GM12878 (cell line): ENCODE results near the gene PDZD2. TPM values are rescaled to one million over a fixed set of nuclear protein-coding genes. Genes with fewer than 3 reads are reported as not detected.

Source experiments
- ATF3 ChIP-seq: IDR thresholded peaks from 2 replicates; pipeline ENCODE4 v1.6.1; 2011; ENCODE audit warnings: low read depth, mild to moderate bottlenecking, low read length, moderate library complexity, borderline replicate concordance; ENCODE audit errors: extremely low read depth
- BCL11A ChIP-seq: IDR thresholded peaks from 2 replicates; pipeline ENCODE4 v1.6.1; 2011; ENCODE audit warnings: low read depth, low read length
- CBX5 ChIP-seq: sonication (generic); IDR thresholded peaks from 2 replicates; pipeline ENCODE4 v1.6.1; 2016; ENCODE audit warnings: low read depth, moderate library complexity, mild to moderate bottlenecking, inconsistent platforms
- CEBPB ChIP-seq, 2 experiments: fragments of 150-350 bp in 1 of 2; IDR thresholded peaks; 2 replicates each; pipeline ENCODE4 v1.6.1; 2012 to 2014; ENCODE audit warnings: low read depth in 2 of 2, low read length in 2 of 2, borderline replicate concordance in 1 of 2, inconsistent platforms in 1 of 2
- CHD2 ChIP-seq: IDR thresholded peaks from 2 replicates; pipeline ENCODE4 v1.6.1; 2011; ENCODE audit warnings: low read depth, low read length, improper control_type of control experiment, borderline replicate concordance
- CHD4 ChIP-seq: fragments of 200-600 bp; sonication (generic); IDR thresholded peaks from 2 replicates; pipeline ENCODE4 v1.6.1; 2016; ENCODE audit warnings: mild to moderate bottlenecking
- ESRRA ChIP-seq: IDR thresholded peaks from 2 replicates; pipeline ENCODE4 v1.6.1; 2012; ENCODE audit warnings: mild to moderate bottlenecking, low read length, improper control_type of control experiment
- EZH2 ChIP-seq: IDR thresholded peaks from 2 replicates; pipeline ENCODE4 v1.6.1; 2012; ENCODE audit warnings: low read depth, mild to moderate bottlenecking, control low read depth, inconsistent platforms, low read length, borderline replicate concordance; ENCODE audit not compliant: control insufficient read depth
- FOS ChIP-seq: IDR thresholded peaks from 3 replicates; pipeline ENCODE4 v1.6.1; 2011; ENCODE audit warnings: borderline replicate concordance; ENCODE audit not compliant: insufficient read length; ENCODE audit errors: extremely low read depth
- HSF1 ChIP-seq: fragments of 150-350 bp; IDR thresholded peaks from 2 replicates; pipeline ENCODE4 v1.6.1; 2014; ENCODE audit warnings: mild to moderate bottlenecking, low read depth, low read length
- JUND ChIP-seq: IDR thresholded peaks from 2 replicates; pipeline ENCODE4 v1.6.1; 2012; ENCODE audit warnings: low read depth, mild to moderate bottlenecking, low read length, improper control_type of control experiment, moderate library complexity
- KDM1A ChIP-seq: fragments of 200-600 bp; sonication (generic); IDR thresholded peaks from 2 replicates; pipeline ENCODE4 v1.6.1; 2016; ENCODE audit warnings: borderline replicate concordance
- MLLT1 ChIP-seq: fragments of 450-650 bp; IDR thresholded peaks from 2 replicates; pipeline ENCODE4 v1.6.1; 2016; ENCODE audit warnings: mild to moderate bottlenecking
- NFIC ChIP-seq: IDR thresholded peaks from 2 replicates; pipeline ENCODE4 v1.6.1; 2012; ENCODE audit warnings: low read depth, mild to moderate bottlenecking, inconsistent platforms, low read length, moderate library complexity
- PKNOX1 ChIP-seq: fragments of 450-650 bp; IDR thresholded peaks from 2 replicates; pipeline ENCODE4 v1.6.1; 2016; ENCODE audit warnings: mild to moderate bottlenecking
- SIN3A ChIP-seq: IDR thresholded peaks from 2 replicates; pipeline ENCODE4 v1.6.1; 2012; ENCODE audit warnings: low read depth, low read length, improper control_type of control experiment
- SMAD5 ChIP-seq: IDR thresholded peaks from 2 replicates; pipeline ENCODE4 v1.6.1; 2016; ENCODE audit warnings: antibody characterized with exemption, low read depth
- SP1 ChIP-seq: IDR thresholded peaks from one replicate; pipeline ENCODE4 v1.6.1; 2011; ENCODE audit warnings: low read depth, low read length
- STAT3 ChIP-seq: IDR thresholded peaks from 2 replicates; pipeline ENCODE4 v1.6.1; 2011; ENCODE audit warnings: low read depth, low read length, improper control_type of control experiment
- SUPT20H ChIP-seq: IDR thresholded peaks from 2 replicates; pipeline ENCODE4 v1.6.1; 2011; ENCODE audit warnings: low read depth, mild to moderate bottlenecking, low read length, moderate library complexity, borderline replicate concordance; ENCODE audit not compliant: control insufficient read depth
- TCF7 ChIP-seq: IDR thresholded peaks from 2 replicates; pipeline ENCODE4 v1.6.1; 2014; ENCODE audit warnings: antibody characterized with exemption, borderline replicate concordance
- ZBTB4 ChIP-seq: fragments of 450-650 bp; formaldehyde crosslinking; IDR thresholded peaks from 2 replicates; pipeline ENCODE4 v1.4.0; 2022; ENCODE audit warnings: mild to moderate bottlenecking, moderate library complexity
- polyA plus RNA-seq, 11 experiments: library from polyadenylated mRNA; depleted of rRNA in 4 of 11; unstranded in 6 of 11; stranded (reverse) in 5 of 11; fragments of >200 nt; fragmentation: Nextera tagmentation in 4 of 11; fragmentation: Illumina TruSeq in 1 of 11; extraction: Ambion mirVana in 4 of 11; extraction: Trizol in 1 of 11; gene quantifications; 1 replicate in 1 of 11; 2 replicates in 10 of 11; pipeline versions ENCODE4 v1.2.1 to v1.2.3, GENCODE V29; 2011 to 2016; ENCODE audit warnings: inconsistent platforms in 2 of 11, missing spikeins in 2 of 11, low read depth in 1 of 11
- total RNA-seq, 4 experiments: library from RNA; depleted of rRNA in 3 of 4; stranded (reverse); fragments of >200 nt in 3 of 4; fragmentation: Illumina TruSeq in 1 of 4; extraction: Trizol in 1 of 4; gene quantifications; 2 replicates each; pipeline versions ENCODE4 v1.2.1 to v1.2.3, GENCODE V29; 2013 to 2021
- TF ChIP-seq, protein P1 (sequence below): IDR thresholded peaks from 2 replicates; pipeline ENCODE4 v1.6.1; 2012; ENCODE audit warnings: low read depth, low read length, improper control_type of control experiment

PDZD2 gene
- total and polyA plus RNA-seq, 10 of the 15 experiments (the other 5 are each of a cell fraction or from before 2014, with no cell fraction given), result 0.01 to 0.58 (median 0.29) TPM; not detected in 3

GRCh38 chr5:31770998-31771397, 132.1 kb downstream of the PDZD2 start (continued):
- no peak for TF ChIP-seq TCF7
- TF ChIP-seq HSF1, result no peak
- TF ChIP-seq, protein P1, sequence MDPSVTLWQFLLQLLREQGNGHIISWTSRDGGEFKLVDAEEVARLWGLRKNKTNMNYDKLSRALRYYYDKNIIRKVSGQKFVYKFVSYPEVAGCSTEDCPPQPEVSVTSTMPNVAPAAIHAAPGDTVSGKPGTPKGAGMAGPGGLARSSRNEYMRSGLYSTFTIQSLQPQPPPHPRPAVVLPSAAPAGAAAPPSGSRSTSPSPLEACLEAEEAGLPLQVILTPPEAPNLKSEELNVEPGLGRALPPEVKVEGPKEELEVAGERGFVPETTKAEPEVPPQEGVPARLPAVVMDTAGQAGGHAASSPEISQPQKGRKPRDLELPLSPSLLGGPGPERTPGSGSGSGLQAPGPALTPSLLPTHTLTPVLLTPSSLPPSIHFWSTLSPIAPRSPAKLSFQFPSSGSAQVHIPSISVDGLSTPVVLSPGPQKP, result no peak
- no peak for TF ChIP-seq FOS
- no peak for TF ChIP-seq ESRRA
- peak; percentile 89 for TF ChIP-seq NFIC
- TF ChIP-seq EZH2, result no peak
- no peak for TF ChIP-seq BCL11A
- TF ChIP-seq MLLT1, result no peak
- TF ChIP-seq JUND, result no peak
- no peak for TF ChIP-seq SP1
- TF ChIP-seq SIN3A, result no peak
- no peak for TF ChIP-seq ZBTB4 (CRISPR knock-in tag)
- TF ChIP-seq CBX5, result peak; percentile 73; the same call in 1 of the 2 replicates
- TF ChIP-seq CEBPB (IDR thresholded peaks at IDR 0.05; ENCODE audit: borderline replicate concordance in 1 of 2, low read depth in 2 of 2, low read length in 2 of 2), result 0 out of 4 replicates have a peak, but pooled peaks of 1 of the 2 experiments have one; percentile 51
- TF ChIP-seq STAT3, result no peak
- TF ChIP-seq KDM1A, result no peak
- TF ChIP-seq SUPT20H, result no peak
- TF ChIP-seq CHD4, result no peak
- no peak for TF ChIP-seq ATF3
- TF ChIP-seq CHD2, result no peak
- no peak for TF ChIP-seq PKNOX1
- TF ChIP-seq SMAD5, result no peak
